ENCODE results near the gene PLEKHA7.

The PLEKHA7 gene

DNA sequence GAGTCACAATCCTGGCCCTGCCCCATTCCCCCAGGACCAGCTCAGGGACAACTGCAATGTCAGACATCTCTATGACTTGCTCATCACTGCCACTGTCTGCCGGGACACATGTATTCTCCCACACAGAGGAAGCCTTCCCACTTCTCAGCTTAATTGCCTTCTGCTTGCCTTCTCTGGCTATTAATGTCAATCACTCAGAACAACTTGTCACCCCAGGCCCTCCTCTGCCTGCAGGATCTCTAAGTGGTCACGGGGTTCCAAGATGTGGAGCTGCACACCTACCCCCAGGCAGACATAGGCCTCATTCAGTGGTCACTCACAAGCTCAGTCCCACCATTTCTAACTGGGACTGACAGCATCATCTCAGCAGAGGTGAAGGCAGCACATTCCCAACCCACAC lies 15.1 kb downstream of the PLEKHA7 start:
- no peak for DNase-seq (ENCODE audit: low read depth)
- H3K4me3 ChIP-seq (replicated peaks; ENCODE audit: low read depth, low read length), result no peak overlapping the region
- TF ChIP-seq, protein P1, sequence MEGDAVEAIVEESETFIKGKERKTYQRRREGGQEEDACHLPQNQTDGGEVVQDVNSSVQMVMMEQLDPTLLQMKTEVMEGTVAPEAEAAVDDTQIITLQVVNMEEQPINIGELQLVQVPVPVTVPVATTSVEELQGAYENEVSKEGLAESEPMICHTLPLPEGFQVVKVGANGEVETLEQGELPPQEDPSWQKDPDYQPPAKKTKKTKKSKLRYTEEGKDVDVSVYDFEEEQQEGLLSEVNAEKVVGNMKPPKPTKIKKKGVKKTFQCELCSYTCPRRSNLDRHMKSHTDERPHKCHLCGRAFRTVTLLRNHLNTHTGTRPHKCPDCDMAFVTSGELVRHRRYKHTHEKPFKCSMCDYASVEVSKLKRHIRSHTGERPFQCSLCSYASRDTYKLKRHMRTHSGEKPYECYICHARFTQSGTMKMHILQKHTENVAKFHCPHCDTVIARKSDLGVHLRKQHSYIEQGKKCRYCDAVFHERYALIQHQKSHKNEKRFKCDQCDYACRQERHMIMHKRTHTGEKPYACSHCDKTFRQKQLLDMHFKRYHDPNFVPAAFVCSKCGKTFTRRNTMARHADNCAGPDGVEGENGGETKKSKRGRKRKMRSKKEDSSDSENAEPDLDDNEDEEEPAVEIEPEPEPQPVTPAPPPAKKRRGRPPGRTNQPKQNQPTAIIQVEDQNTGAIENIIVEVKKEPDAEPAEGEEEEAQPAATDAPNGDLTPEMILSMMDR (IDR thresholded peaks at IDR 0.05; ENCODE audit: low read length, missing control alignments), result no peak

DNA sequence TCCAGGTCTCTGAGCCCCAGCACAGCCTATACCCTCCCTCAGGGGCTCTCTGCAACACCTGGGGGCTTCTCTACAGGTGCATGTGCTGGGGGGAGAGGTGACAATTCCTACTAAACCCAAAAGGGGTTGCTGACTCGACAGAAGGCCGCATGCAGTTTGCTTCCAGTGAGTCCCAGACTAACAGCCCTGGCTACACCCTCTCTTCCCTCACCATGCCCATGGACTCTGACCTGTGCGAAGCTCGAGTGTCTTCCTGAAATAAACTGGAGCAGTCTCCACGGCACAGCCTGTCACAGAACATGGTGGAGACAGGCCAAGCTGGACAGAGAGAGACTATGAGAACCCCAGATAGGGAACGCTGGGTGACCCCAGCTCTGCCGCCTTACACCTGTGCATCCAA lies 16.6 kb downstream of the PLEKHA7 start:
- H3K4me3 ChIP-seq (replicated peaks; ENCODE audit: low read depth, low read length), result no peak overlapping the region
- no peak for DNase-seq (ENCODE audit: low read depth)
- TF ChIP-seq, protein P1 (IDR thresholded peaks at IDR 0.05; ENCODE audit: low read length, missing control alignments), result no peak

DNA sequence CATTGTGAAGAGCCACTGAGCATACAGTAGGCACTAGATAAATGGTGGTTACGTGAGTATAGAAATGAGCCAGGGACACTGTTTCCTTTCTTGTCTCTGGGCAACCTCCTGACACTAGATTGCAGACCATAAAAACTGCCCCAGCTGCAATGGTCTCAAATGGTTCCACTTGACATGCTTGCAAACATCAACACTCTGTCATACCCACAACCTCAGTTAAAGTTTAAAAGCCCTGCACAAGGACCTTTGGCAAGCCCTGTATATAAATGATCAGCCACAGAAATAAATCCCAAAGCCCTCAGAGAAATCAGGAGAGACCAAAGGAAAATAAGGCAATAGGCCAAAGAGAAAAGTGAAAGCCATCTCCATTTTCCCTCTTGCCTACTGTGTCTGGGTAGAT lies 20.7 kb downstream of the PLEKHA7 start:
- H3K4me3 ChIP-seq (replicated peaks; ENCODE audit: low read depth, low read length), result no peak overlapping the region
- TF ChIP-seq, protein P1 (IDR thresholded peaks at IDR 0.05; ENCODE audit: low read length, missing control alignments), result no peak

DNA sequence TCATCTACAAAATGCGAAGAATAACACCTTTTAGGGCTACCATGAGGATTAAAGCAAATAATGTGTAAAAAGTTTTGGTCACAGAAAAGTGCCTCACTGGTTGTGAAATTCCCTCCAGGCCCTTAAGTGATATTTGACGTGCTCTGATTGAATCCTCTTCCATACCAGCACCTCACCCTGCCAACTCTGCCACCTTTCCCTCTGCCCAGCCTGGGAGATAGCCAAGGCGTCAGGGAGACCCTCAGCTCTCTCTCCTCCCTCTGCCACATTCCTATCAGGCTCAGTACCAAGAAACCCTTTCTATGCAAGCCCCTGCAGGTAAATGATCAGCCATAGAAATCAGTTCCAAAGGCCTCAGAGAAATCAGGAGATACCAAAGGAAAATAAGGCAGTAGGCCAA lies 21.4 kb downstream of the PLEKHA7 start:
- no peak overlapping the region for H3K4me3 ChIP-seq (replicated peaks; ENCODE audit: low read depth, low read length)
- TF ChIP-seq, protein P1 (IDR thresholded peaks at IDR 0.05; ENCODE audit: low read length, missing control alignments), result no peak
- no peak for DNase-seq (ENCODE audit: low read depth)

More for the DNA sequence above, 20.7 kb downstream of the PLEKHA7 start:
- DNase-seq (ENCODE audit: low read depth), result no peak

GRCh38 chr11:16989554-16989953 lies 24.7 kb downstream of the PLEKHA7 start:
- no peak for DNase-seq (ENCODE audit: low read depth)
- H3K4me3 ChIP-seq (replicated peaks; ENCODE audit: low read depth, low read length), result no peak overlapping the region
- TF ChIP-seq, protein P1 (IDR thresholded peaks at IDR 0.05; ENCODE audit: low read length, missing control alignments), result no peak

GRCh38 chr11:16987205-16987568 lies 27.0 kb downstream of the PLEKHA7 start:
- no peak for DNase-seq (ENCODE audit: low read depth)
- TF ChIP-seq, protein P1 (IDR thresholded peaks at IDR 0.05; ENCODE audit: low read length, missing control alignments), result no peak
- H3K4me3 ChIP-seq (replicated peaks; ENCODE audit: low read depth, low read length), result no peak overlapping the region

DNA sequence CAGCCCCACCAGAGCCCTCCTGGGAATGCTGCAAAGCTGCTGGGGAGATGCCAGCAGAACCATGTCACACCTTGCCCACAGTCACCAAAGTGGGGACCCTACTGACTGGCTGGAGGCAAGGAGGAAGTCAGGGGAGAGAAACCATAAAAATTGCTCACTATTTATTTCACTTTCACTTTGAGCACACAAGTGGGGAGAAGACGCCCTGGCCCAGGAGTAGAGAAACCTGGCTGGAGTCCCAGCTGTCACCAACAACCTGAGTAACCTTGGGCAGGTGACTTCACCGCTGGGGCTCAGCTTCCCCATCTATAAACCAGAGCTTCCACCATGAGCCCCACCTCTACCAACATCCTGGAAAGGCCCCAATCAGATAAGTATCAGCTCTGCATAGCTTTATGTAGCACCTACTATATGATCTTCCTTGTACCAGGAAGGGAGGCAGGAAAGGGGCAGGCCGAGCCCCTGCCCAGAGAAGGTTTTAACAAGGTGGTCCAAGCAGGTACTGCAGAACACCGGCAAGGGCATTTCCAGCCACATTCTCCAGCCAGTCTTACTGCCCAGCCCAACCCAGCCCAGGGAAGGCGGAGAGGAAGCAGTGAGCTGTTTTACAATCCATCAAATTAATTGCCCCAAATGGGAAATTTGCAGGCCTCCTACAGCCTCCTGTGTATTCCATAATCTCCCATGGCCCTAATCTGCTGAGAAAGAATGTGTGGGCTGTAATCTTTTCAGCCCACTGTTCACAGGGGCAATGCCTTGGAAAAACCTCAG lies 27.6 kb downstream of the PLEKHA7 start:
- TF ChIP-seq, protein P1 (IDR thresholded peaks at IDR 0.05; ENCODE audit: low read length, missing control alignments), result no peak
- DNase-seq (ENCODE audit: low read depth), result no peak
- no peak overlapping the region for H3K4me3 ChIP-seq (replicated peaks; ENCODE audit: low read depth, low read length)
